ENCODE measurements around the gene BRDT. TPM values are rescaled to one million over a fixed set of nuclear protein-coding genes. Genes with fewer than 3 reads are reported as not detected.

BRDT gene
- total and polyA plus RNA-seq, 2 donors (not counting 3 experiments of a cell fraction or from before 2014, with no cell fraction given), result not detected

- peaks cover 4% of the 10 kb centered on the region for H3K4me1 ChIP-seq (ENCODE audit: control insufficient read depth, extremely low read depth, insufficient read depth, low read length)
- intact Hi-C loops (cut with micrococcal nuclease), result loop anchor here (5.0 kb wide), 4 partner anchors 136 to 761 kb away; partner anchors contain the start of gene HFM1
- H3K9ac ChIP-seq (replicated peaks; ENCODE audit: extremely low read depth, insufficient read depth, low read length), result no peak overlapping the region
- POLR2A ChIA-PET, result no interaction called here
- CTCF ChIA-PET, result interaction anchor here (0.8 to 8.3 kb wide), 6 partner anchors 11 to 415 kb away, joined by 3 to 119 read pairs (median 10); no protein-coding TSS in a partner anchor
- no peaks in the 10 kb centered on the region for H3K36me3 ChIP-seq (ENCODE audit: control insufficient read depth in 2 of 2, extremely low read depth in 1 of 2, insufficient read depth in 2 of 2, low read length in 2 of 2)
- H3K9me3 ChIP-seq (replicated peaks; ENCODE audit: control insufficient read depth, insufficient read depth, low read length), result no peaks in the 10 kb centered on the region
- H2AFZ ChIP-seq (ENCODE audit: low read depth, low read length), result no peak overlapping the region
- no peak overlapping the region for H3K4me3 ChIP-seq (replicated peaks in 1 of 3; ENCODE audit: insufficient read depth in 1 of 3, low read depth in 1 of 3, low read length in 3 of 3)
- FAIRE-seq, result no peak
- H3K9me1 ChIP-seq (replicated peaks; ENCODE audit: control insufficient read depth, extremely low read depth, insufficient read depth, low read length), result no peaks in the 10 kb centered on the region
- no TSS peak for BruUV-seq (replicated peaks)
- no peaks in the 10 kb centered on the region for H4K20me1 ChIP-seq (replicated peaks; ENCODE audit: control insufficient read depth, extremely low read depth, insufficient read depth, low read length)
- no peaks in the 10 kb centered on the region for H3K79me2 ChIP-seq (ENCODE audit: control insufficient read depth, insufficient read depth, low read length)
- dilution Hi-C loops (cut with MboI; ENCODE audit: extremely low pct_ligation_motif_present, low sequenced_read_pairs), result no loop called here
- H3K4me2 ChIP-seq (ENCODE audit: insufficient read depth, low read length), result no peak overlapping the region
- TF ChIP-seq EZH2 (IDR thresholded peaks at IDR 0.05; ENCODE audit: borderline replicate concordance, low read depth, low read length, severe bottlenecking) (no peak), GATA2 (IDR thresholded peaks at IDR 0.05; ENCODE audit: insufficient read depth, insufficient read length, low read depth, low read length) (no peak), MYC (IDR thresholded peaks at IDR 0.05; ENCODE audit: low read depth, low read length) (no peak), MAX (IDR thresholded peaks at IDR 0.05; ENCODE audit: insufficient read depth, insufficient read length) (no peak), JUN (IDR thresholded peaks at IDR 0.05; ENCODE audit: borderline replicate concordance, insufficient read depth, insufficient read length, low read depth) (no peak), FOS (IDR thresholded peaks at IDR 0.05; ENCODE audit: borderline replicate concordance, insufficient read depth, low read length) (no peak), POLR2A (IDR thresholded peaks at IDR 0.05; ENCODE audit: low read depth, low read length) (no peak), POLR2AphosphoS5 (IDR thresholded peaks at IDR 0.05; ENCODE audit: insufficient read depth, low read depth, low read length) (no peak)
- TF ChIP-seq, protein P1, sequence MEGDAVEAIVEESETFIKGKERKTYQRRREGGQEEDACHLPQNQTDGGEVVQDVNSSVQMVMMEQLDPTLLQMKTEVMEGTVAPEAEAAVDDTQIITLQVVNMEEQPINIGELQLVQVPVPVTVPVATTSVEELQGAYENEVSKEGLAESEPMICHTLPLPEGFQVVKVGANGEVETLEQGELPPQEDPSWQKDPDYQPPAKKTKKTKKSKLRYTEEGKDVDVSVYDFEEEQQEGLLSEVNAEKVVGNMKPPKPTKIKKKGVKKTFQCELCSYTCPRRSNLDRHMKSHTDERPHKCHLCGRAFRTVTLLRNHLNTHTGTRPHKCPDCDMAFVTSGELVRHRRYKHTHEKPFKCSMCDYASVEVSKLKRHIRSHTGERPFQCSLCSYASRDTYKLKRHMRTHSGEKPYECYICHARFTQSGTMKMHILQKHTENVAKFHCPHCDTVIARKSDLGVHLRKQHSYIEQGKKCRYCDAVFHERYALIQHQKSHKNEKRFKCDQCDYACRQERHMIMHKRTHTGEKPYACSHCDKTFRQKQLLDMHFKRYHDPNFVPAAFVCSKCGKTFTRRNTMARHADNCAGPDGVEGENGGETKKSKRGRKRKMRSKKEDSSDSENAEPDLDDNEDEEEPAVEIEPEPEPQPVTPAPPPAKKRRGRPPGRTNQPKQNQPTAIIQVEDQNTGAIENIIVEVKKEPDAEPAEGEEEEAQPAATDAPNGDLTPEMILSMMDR (IDR thresholded peaks at IDR 0.05; ENCODE audit: extremely low read depth in 1 of 2, insufficient read depth in 1 of 2, low read depth in 1 of 2, low read length in 2 of 2), result no peak
- DNase-seq (ENCODE audit: low read depth, low spot score), result no peak
- no peaks in the 10 kb centered on the region for H3K27me3 ChIP-seq (ENCODE audit: control insufficient read depth in 2 of 2, insufficient read depth in 2 of 2, low read length in 2 of 2)
- H3K27ac ChIP-seq (ENCODE audit: insufficient read depth, low read depth, low read length), result no peak overlapping the region
These were observed 21.2 kb upstream of the BRDT start for GRCh38 chr1:91928026-91928425.

All from endothelial cell of umbilical vein (primary cell).